GM12891 (cell line): ENCODE results near the gene SPX.

Experiments
- PAX5 ChIP-seq: IDR thresholded peaks from 2 replicates; pipeline ENCODE4 v1.6.1; 2011; ENCODE audit warnings: low read length, moderate library complexity, mild to moderate bottlenecking; ENCODE audit not compliant: insufficient read depth, severe bottlenecking
- POLR2A ChIP-seq: IDR thresholded peaks from 2 replicates; pipeline ENCODE4 v1.6.1; 2011; ENCODE audit warnings: low read depth, low read length, control low read depth
- POLR2AphosphoS5 ChIP-seq: IDR thresholded peaks from 2 replicates; pipeline ENCODE4 v1.6.1; 2011; ENCODE audit warnings: low read depth, low read length, control low read depth
- SPI1 ChIP-seq: IDR thresholded peaks from 2 replicates; pipeline ENCODE4 v1.6.1; 2011; ENCODE audit warnings: low read depth, low read length, control low read depth
- TAF1 ChIP-seq: IDR thresholded peaks from 2 replicates; pipeline ENCODE4 v1.6.1; 2011; ENCODE audit warnings: low read depth, low read length, control low read depth

GRCh38 chr12:21485998-21486397 lies 40.1 kb upstream of the SPX start:
- no peak for TF ChIP-seq PAX5
- no peak for TF ChIP-seq POLR2AphosphoS5
- TF ChIP-seq POLR2A, result no peak
- TF ChIP-seq TAF1, result no peak
- TF ChIP-seq SPI1, result no peak
